Retina (tissue), 1 donor: ENCODE data around the gene PYROXD2.
"Not testable (repeated sequence)": the region's sequence is repeated elsewhere in the genome, so short reads cannot be mapped to it uniquely, and the experiment has no call there.

Experiments used
- DNase-seq: peaks from one replicate; pipeline ENCODE4 v3.0.0-alpha.2; 2016

The PYROXD2 gene

DNA sequence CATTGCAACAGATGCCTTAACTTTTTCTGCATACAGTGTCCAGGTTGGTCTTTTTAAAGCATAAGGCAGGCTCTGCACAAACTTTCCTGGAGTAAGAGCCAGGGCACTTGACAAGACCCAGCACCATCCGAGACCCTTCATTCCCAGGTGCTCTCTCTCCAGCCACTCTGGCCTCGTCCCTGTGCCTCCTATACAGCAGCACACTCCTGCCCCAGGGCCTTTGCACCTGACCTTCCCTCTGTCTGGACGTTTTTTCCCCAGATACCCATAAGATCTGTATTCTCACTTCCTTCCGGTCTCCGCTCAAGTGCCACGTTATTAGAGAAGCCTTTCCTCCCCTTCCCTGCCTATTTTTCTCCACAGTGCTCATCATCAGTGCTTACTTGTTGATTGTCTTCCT is 25.6 kb downstream of the PYROXD2 start:
- no peak for DNase-seq

DNA sequence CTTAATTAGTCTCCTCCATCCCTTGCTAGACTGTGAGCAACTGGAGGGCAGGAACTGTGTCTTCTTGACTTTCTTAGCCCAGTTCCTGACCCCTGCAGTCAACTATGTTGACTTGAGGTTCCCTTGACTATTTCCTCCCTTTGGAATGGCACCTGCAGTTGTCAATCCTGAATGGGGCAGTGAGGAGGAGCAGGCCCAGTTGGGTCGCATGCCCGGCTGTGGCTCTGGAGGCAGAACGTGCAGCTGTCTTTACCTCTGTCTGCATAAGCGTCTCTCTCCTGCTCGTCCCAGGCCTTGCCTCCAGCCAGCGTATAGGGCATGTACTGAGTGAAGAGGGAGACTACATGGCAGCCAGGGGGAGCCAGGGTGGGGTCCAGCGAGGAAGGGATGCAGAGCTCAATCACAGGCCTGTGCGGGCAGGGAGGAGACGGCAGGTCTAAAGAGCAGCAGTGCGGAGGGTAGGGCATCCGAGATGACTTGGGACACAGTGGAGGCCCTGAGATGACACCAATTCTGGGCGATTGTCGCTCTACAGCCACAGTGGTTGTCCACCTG is 26.8 kb downstream of the PYROXD2 start:
- DNase-seq: no peak

DNA sequence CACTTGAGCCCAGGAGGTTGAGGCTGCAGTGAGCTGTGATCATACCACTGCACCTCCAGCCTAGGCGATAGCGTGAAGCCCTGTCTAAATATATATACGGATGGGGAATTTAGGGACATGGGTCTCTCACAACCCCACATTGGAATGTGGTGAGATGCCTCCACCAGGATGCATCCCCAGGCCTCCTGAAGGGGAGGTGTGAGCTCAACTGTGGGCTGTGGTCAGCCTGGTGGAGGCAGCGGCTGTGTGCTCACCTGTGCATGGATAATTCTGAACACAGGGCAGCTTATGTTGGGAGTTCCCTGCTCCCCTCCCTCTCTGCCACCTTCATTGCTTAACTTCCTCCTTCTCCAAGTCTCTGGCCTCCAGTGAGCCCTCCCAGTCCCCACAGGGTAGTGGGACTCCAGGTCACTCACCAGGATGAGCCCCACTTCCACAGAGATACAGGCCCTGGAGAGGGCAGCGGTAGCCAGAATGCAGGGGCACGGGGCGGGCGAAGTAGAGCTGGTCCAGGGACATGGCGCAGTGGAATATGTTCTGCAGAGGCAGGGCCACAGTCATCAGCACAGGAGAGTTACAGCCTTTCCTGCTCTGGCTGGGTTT is 30.4 kb downstream of the PYROXD2 start:
- no peak for DNase-seq

- no peak for DNase-seq
Observed at GRCh38 chr10:98383869-98384268, 31.1 kb downstream of the PYROXD2 start.

GRCh38 chr10:98383134-98383667 is 31.8 kb downstream of the PYROXD2 start:
- DNase-seq: not testable (repeated sequence)

GRCh38 chr10:98382691-98383101 is 32.3 kb downstream of the PYROXD2 start:
- DNase-seq: no peak

GRCh38 chr10:98380493-98381339 is 34.3 kb downstream of the PYROXD2 start:
- DNase-seq: no peak

GRCh38 chr10:98378722-98379121 is 36.3 kb downstream of the PYROXD2 start:
- DNase-seq: no peak

- no peak for DNase-seq
Observed at GRCh38 chr10:98377536-98377935, 37.4 kb downstream of the PYROXD2 start.

GRCh38 chr10:98377001-98377400 is 38.0 kb downstream of the PYROXD2 start:
- no peak for DNase-seq

DNA sequence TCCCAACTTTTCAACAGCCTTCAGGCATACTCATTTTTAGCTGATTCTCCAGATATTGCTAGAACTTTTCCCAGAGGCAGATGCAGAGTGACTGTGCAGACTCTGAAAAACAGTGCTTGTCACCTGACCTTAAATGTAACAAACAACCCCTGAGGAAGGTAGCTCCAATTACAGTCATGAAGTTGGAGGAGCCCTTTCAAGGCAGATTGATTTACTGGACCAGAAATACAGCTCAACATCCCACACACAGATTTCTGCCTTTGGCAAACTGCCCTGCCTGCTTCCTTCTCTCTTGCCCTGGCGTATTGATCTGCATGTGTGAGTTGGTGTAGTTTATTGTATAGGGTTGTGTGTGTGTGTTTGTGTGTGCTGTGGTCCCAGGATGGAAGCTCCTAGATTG is 38.5 kb downstream of the PYROXD2 start:
- DNase-seq: no peak

DNA sequence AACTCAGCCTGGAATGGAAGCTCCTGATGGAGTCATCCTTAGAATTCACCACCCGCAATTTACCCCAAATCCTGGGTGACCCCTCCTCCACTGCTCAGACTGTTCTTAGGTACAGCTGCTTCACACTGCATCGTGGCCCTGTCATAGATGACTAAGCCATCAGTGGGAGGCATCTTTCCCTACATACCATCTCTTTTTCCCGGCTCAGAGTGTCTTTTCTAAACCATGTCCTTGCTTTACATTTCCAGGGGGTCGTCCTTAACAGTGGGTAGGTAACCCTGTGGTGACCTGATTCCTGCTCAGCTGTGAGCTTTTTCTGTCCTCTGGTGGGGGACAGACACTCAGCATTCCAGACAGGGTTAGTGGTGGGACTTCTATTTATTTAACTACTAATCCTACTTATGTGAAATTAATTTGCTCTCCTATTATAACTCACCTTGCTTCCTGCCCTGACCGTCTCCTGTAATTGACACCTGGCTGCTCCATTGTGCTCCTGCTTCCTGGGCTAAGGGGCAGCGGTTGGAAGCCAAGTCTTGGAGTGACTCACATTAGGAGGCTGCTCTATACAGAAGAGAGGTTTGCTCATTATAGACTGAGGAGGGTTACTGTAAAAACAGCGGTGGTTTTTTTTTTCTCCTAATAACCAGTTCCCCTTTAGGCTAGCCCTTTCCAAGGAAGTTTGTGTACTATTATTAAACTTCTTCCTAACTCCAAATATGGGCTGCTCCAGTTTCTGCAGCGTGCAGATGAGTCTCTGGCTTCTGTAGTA is 40.6 kb downstream of the PYROXD2 start:
- no peak for DNase-seq

DNA sequence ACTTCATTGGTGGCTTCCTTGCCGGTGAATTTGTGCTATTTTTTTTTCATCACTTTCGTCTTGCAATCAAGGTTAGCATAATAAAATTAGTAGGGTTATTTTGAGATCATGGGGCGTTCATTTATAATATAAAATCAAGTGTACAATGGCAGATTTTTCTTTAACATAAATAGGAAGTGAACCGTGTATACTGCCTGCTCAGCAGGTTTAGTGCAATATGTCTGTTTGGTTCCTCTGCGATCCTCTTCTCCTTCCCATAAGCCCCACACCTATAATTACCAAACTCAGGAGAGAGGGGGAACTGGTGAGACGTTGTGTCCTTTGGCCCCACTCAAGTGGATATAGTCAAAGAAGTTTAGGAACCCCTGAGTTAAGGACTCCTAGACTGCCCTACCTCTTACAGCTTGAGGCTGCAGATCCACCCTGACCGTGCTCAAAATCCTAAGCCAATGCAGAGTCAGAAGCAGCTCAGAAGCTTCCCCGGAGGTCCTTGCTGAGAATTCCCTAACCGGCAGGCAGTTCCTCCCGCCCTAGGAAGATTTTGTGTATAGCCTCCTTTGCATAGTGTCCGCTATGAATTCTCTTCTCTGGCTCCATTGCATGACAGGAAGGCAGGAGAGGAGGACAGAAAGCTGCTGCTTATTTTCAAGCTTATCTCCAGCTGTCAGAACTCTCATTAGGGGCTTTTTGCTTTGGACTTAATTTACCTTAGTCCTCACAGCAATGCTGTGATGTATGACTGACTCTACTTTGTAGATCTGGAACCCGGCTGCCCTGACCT is 41.5 kb downstream of the PYROXD2 start:
- DNase-seq: no peak

- DNase-seq: no peak
Observed at GRCh38 chr10:98370831-98371820, 43.9 kb downstream of the PYROXD2 start.

GRCh38 chr10:98369801-98370200 is 45.2 kb downstream of the PYROXD2 start:
- DNase-seq: no peak

DNA sequence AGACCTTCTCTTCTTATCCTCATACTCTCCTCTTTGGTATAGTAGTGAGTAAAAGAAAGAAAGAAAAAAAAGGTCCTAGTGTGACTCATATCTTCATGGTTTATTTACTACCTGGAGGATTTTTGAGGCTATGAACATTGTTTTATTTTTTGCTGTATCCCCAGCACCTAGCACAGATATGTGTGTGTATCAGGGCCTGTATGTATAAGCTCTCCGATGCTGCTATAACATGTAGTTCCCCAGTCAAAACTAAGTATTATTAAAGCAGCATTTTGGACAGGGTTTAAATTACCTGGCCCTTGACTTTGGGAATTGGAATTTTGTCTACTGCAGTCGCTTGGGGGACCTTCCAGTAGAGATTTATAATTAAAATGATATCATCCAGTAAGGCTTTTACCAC is 46.3 kb downstream of the PYROXD2 start:
- DNase-seq: no peak

DNA sequence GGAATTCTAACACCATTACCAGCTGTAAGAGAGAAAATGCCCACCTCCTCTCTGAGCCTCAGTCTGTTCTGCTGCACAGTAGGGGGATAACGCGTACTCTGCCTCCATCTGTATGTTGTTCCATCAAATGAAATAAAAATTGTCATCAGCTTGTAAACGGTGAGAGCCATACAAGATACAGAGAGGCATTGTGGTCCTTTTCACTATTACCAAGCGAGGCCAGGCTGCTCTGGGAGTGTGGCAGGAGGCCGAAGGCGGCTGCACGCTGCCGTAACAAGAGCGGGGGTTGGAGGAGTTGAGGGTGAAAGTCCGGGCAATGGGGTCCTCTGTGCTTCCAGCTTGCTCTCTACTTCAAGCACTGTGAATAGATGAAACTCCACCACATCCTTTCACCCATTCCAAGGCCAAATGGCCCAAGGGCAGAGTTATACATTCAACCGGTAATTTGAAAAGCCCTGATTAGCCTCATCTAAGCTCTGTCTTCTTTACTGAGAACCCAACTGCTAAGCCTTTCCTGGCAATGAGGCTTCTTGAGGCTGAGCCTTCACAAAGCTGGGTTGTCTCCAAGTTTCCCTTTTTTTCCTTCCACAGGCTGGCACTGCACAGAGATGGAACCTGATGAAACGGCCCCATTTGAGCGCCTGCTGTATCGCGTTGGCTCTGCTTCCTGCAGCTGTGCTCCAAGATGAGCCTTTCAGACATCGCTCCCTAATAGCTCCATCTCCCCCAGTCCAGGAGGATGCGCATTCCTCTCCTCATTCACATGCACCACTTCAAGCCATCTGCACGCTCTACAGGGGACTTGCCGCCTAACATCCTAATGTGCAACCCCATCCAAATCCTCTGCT is 47.2 kb downstream of the PYROXD2 start:
- DNase-seq: no peak

- DNase-seq: no peak
Observed at GRCh38 chr10:98366062-98366530, 48.9 kb downstream of the PYROXD2 start.

- DNase-seq: peak; percentile 30
Observed at GRCh38 chr10:98365406-98366061, 49.4 kb downstream of the PYROXD2 start.
